ENCODE data around the gene ABCC2.
A peak's percentile ranks its signal among the peaks of the same experiment; 100 is the strongest.
"Not testable (repeated sequence)": the region's sequence is repeated elsewhere in the genome, so short reads cannot be mapped to it uniquely, and the experiment has no call there.

The ABCC2 gene

DNA sequence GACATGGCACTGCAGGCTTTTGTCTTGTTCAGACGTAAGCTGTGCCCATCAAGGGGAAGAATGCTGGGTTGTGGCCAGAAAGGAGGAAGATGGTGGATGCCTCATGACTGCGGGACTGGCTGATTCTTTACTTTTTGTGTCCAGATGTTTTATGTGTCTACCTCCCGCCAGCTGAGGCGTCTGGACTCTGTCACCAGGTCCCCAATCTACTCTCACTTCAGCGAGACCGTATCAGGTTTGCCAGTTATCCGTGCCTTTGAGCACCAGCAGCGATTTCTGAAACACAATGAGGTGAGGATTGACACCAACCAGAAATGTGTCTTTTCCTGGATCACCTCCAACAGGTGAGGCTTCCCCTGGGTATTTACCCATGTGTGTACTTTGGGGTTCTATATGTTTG lies 53.5 kb downstream of the ABCC2 start:
- no peak overlapping the region for H3K4me3 ChIP-seq (ENCODE audit: control insufficient read depth, low read depth, low read length)
- no peak for DNase-seq (ENCODE audit: low read depth)
- no peak for TF ChIP-seq CTCF (IDR thresholded peaks at IDR 0.05; ENCODE audit: control insufficient read depth, insufficient read depth, low read depth, low read length, missing control alignments)

GRCh38 chr10:99836711-99837110 lies 54.3 kb downstream of the ABCC2 start:
- TF ChIP-seq CTCF (IDR thresholded peaks at IDR 0.05; ENCODE audit: control insufficient read depth, insufficient read depth, low read depth, low read length, missing control alignments): no peak
- DNase-seq (ENCODE audit: low read depth): no peak
- H3K4me3 ChIP-seq (ENCODE audit: control insufficient read depth, low read depth, low read length): no peak overlapping the region

GRCh38 chr10:99840859-99841258 lies 58.4 kb downstream of the ABCC2 start:
- not testable (repeated sequence) for DNase-seq (ENCODE audit: low read depth)

GRCh38 chr10:99841746-99842145 lies 59.3 kb downstream of the ABCC2 start:
- no peak for DNase-seq (ENCODE audit: low read depth)
- TF ChIP-seq CTCF (IDR thresholded peaks at IDR 0.05; ENCODE audit: control insufficient read depth, insufficient read depth, low read depth, low read length, missing control alignments): no peak
- no peak overlapping the region for H3K4me3 ChIP-seq (ENCODE audit: control insufficient read depth, low read depth, low read length)

More at GRCh38 chr10:99840859-99841258, 58.4 kb downstream of the ABCC2 start:
- H3K4me3 ChIP-seq (ENCODE audit: control insufficient read depth, low read depth, low read length): not testable (repeated sequence)

DNA sequence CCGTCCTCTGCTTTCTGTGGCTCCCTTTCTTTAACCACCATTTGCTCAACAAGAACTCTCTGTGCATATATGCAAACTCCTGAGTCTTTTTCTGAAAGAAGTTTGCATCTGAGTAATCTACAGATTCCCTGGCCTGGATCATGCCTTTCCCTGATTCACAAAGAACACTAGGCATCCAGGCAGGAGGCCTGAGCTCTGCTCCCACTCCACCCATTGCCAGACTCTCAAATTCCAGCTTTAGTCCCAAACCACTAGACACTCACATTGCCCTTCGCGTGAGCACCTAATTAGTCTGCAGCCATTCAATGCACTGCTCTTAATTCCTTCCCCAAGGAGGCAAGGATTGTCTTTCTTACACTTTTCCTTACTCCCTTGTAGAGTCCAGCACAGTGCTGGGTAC lies 60.9 kb downstream of the ABCC2 start:
- DNase-seq (ENCODE audit: low read depth): peak; percentile 46
- H3K4me3 ChIP-seq (ENCODE audit: control insufficient read depth, low read depth, low read length): no peak overlapping the region
- TF ChIP-seq CTCF (IDR thresholded peaks at IDR 0.05; ENCODE audit: control insufficient read depth, insufficient read depth, low read depth, low read length, missing control alignments): no peak

- TF ChIP-seq CTCF (IDR thresholded peaks at IDR 0.05; ENCODE audit: control insufficient read depth, insufficient read depth, low read depth, low read length, missing control alignments): no peak
- H3K4me3 ChIP-seq (ENCODE audit: control insufficient read depth, low read depth, low read length): no peak overlapping the region
- no peak for DNase-seq (ENCODE audit: low read depth)
Measured at GRCh38 chr10:99844433-99844955, 62.1 kb downstream of the ABCC2 start.

- H3K4me3 ChIP-seq (ENCODE audit: control insufficient read depth, low read depth, low read length): no peak overlapping the region
- peak; percentile 91 for DNase-seq (ENCODE audit: low read depth)
- TF ChIP-seq CTCF (IDR thresholded peaks at IDR 0.05; ENCODE audit: control insufficient read depth, insufficient read depth, low read depth, low read length, missing control alignments): peak; percentile 83
Measured at GRCh38 chr10:99845837-99846382, 63.5 kb downstream of the ABCC2 start.
